DOHH2 (cell line): Measurements from ENCODE around the gene RABGAP1.

Source experiments
- H3F3A ChIP-seq: fragments of 200-600 bp; sonication (generic), shearing (Covaris generic); 2 replicates; pipeline ENCODE4 v1.6.0; 2016; ENCODE audit warnings: antibody characterized with exemption, mild to moderate bottlenecking; ENCODE audit not compliant: control insufficient read depth, insufficient read depth
- H3K27ac ChIP-seq: fragments of 200-600 bp; sonication (generic); 2 replicates; pipeline ENCODE4 v1.5.1; 2014; ENCODE audit warnings: low read depth, mild to moderate bottlenecking, low read length, moderate library complexity
- H3K27me3 ChIP-seq: fragments of 200-600 bp; sonication (generic); 2 replicates; pipeline ENCODE4 v1.6.1; 2014; ENCODE audit warnings: mild to moderate bottlenecking, low read length, mixed read lengths; ENCODE audit not compliant: control insufficient read depth
- H3K36me3 ChIP-seq: fragments of 200-600 bp; sonication (generic); 2 replicates; pipeline ENCODE4 v1.6.1; 2014; ENCODE audit warnings: mild to moderate bottlenecking, low read length, moderate library complexity, mixed read lengths; ENCODE audit not compliant: control insufficient read depth
- H3K4me1 ChIP-seq: fragments of 200-600 bp; sonication (generic); 2 replicates; pipeline ENCODE4 v1.6.1; 2014; ENCODE audit warnings: mild to moderate bottlenecking, low read length, mixed read lengths; ENCODE audit not compliant: control insufficient read depth
- H3K4me2 ChIP-seq: fragments of 200-600 bp; sonication (generic); 2 replicates; pipeline ENCODE4 v1.6.0; 2014; ENCODE audit warnings: mild to moderate bottlenecking, low read length, moderate library complexity
- H3K4me3 ChIP-seq: fragments of 200-600 bp; sonication (generic); 2 replicates; pipeline ENCODE4 v1.5.1; 2014; ENCODE audit warnings: mild to moderate bottlenecking, low read length, mixed read lengths
- H3K79me2 ChIP-seq: fragments of 200-600 bp; sonication (generic); 2 replicates; pipeline ENCODE4 v1.6.1; 2014; ENCODE audit warnings: mild to moderate bottlenecking, low read length, mixed read lengths; ENCODE audit not compliant: control insufficient read depth
- H3K9me2 ChIP-seq: fragments of 200-600 bp; sonication (generic); replicated peaks from 2 replicates; pipeline ENCODE4 v1.6.1; 2014; ENCODE audit warnings: mild to moderate bottlenecking, low read length, mixed read lengths; ENCODE audit not compliant: control insufficient read depth
- H3K9me3 ChIP-seq: fragments of 200-600 bp; sonication (generic); 2 replicates; pipeline ENCODE4 v1.6.1; 2014; ENCODE audit warnings: antibody characterized with exemption, low read length, mixed read lengths; ENCODE audit not compliant: control insufficient read depth, insufficient read depth
- H4K20me1 ChIP-seq: fragments of 200-600 bp; sonication (generic); 2 replicates; pipeline ENCODE4 v1.6.0; 2014; ENCODE audit warnings: low read depth, mild to moderate bottlenecking, antibody characterized with exemption, low read length, moderate library complexity; ENCODE audit not compliant: control insufficient read depth, insufficient read depth
- CTCF ChIP-seq: fragments of 200-600 bp; sonication (generic); IDR thresholded peaks from one replicate; pipeline ENCODE4 v1.5.1; 2014; ENCODE audit warnings: antibody characterized with exemption, mild to moderate bottlenecking, low read depth, low read length; ENCODE audit not compliant: poor library complexity, severe bottlenecking
- EZH2phosphoT487 ChIP-seq: fragments of 200-600 bp; sonication (generic); IDR thresholded peaks from 2 replicates; pipeline ENCODE4 v1.6.1; 2017; ENCODE audit warnings: borderline replicate concordance, mild to moderate bottlenecking, antibody characterized with exemption, low read length, moderate library complexity, mixed read lengths

Gene RABGAP1

GRCh38 chr9:123020796-123021195, 80.0 kb downstream of the RABGAP1 start:
- Histone ChIP-seq H3K36me3 (peaks cover 31% of the 10 kb centered on the region), H3K4me2 (no peak overlapping the region), H3K9me3 (no peaks in the 10 kb centered on the region), H3K27me3 (no peaks in the 10 kb centered on the region), H3K9me2 (no peaks in the 10 kb centered on the region), H3F3A (no peaks in the 10 kb centered on the region), H4K20me1 (no peaks in the 10 kb centered on the region), H3K79me2 (no peaks in the 10 kb centered on the region), H3K27ac (no peak overlapping the region), H3K4me3 (no peak overlapping the region), H3K4me1 (no peaks in the 10 kb centered on the region)
- no peak for TF ChIP-seq EZH2phosphoT487
- no peak for TF ChIP-seq CTCF

- Histone ChIP-seq H3K4me2 (no peak overlapping the region), H3K79me2 (no peaks in the 10 kb centered on the region), H3F3A (no peaks in the 10 kb centered on the region), H3K4me3 (no peak overlapping the region), H3K36me3 (peaks cover 19% of the 10 kb centered on the region), H3K27me3 (no peaks in the 10 kb centered on the region), H3K4me1 (no peaks in the 10 kb centered on the region), H3K9me2 (no peaks in the 10 kb centered on the region), H3K27ac (no peak overlapping the region), H4K20me1 (no peaks in the 10 kb centered on the region), H3K9me3 (no peaks in the 10 kb centered on the region)
- no peak for TF ChIP-seq CTCF
Observed at GRCh38 chr9:123026425-123026824, 85.6 kb downstream of the RABGAP1 start.

GRCh38 chr9:123027517-123027916, 86.7 kb downstream of the RABGAP1 start:
- H3K9me2 ChIP-seq, result no peaks in the 10 kb centered on the region
- H3K36me3 ChIP-seq, result peaks cover 13% of the 10 kb centered on the region
- H3F3A ChIP-seq, result no peaks in the 10 kb centered on the region
- no peaks in the 10 kb centered on the region for H3K4me1 ChIP-seq
- H3K79me2 ChIP-seq, result no peaks in the 10 kb centered on the region
- no peak overlapping the region for H3K4me2 ChIP-seq
- H3K27me3 ChIP-seq, result no peaks in the 10 kb centered on the region
- H3K4me3 ChIP-seq, result no peak overlapping the region
- H3K27ac ChIP-seq, result no peak overlapping the region
- H3K9me3 ChIP-seq, result no peaks in the 10 kb centered on the region
- H4K20me1 ChIP-seq, result no peaks in the 10 kb centered on the region; the same call in 1 of the 2 replicates
- no peak for TF ChIP-seq EZH2phosphoT487
- TF ChIP-seq CTCF, result no peak

- no peaks in the 10 kb centered on the region for H3K79me2 ChIP-seq
- H3K4me1 ChIP-seq, result no peaks in the 10 kb centered on the region
- H3K27ac ChIP-seq, result no peak overlapping the region
- H4K20me1 ChIP-seq, result no peaks in the 10 kb centered on the region; the same call in 1 of the 2 replicates
- H3K4me2 ChIP-seq, result no peak overlapping the region
- no peaks in the 10 kb centered on the region for H3K27me3 ChIP-seq
- H3K9me2 ChIP-seq, result no peaks in the 10 kb centered on the region
- H3K36me3 ChIP-seq, result peaks cover 13% of the 10 kb centered on the region
- no peaks in the 10 kb centered on the region for H3F3A ChIP-seq
- TF ChIP-seq CTCF (no peak), EZH2phosphoT487 (no peak)
- H3K4me3 ChIP-seq, result no peak overlapping the region
- no peaks in the 10 kb centered on the region for H3K9me3 ChIP-seq
Observed at GRCh38 chr9:123028136-123028535, 87.3 kb downstream of the RABGAP1 start.
